Activated naive CD8-positive, alpha-beta T cell treated with anti-CD3 and anti-CD28 coated beads, Interleukin-2, amount 50 U/mL, for 24 hours (primary cell): ENCODE measurements around the gene SOX14.

Experiments
- ATAC-seq: fragments of 150-1000 bp; cut with Tn5 transposase; one replicate; pipeline ENCODE4 v1.10.0; 2021
- DNase-seq: peaks from one replicate; pipeline ENCODE4 v3.0.0; 2021
- H3K27ac Mint-ChIP-seq: one replicate; pipeline ENCODE4 v1.8.0; 2021; ENCODE audit warnings: mild to moderate bottlenecking, mixed read lengths
- H3K27me3 Mint-ChIP-seq: one replicate; pipeline ENCODE4 v1.8.0; 2021; ENCODE audit warnings: mixed read lengths
- H3K36me3 Mint-ChIP-seq: one replicate; pipeline ENCODE4 v1.8.0; 2021; ENCODE audit warnings: low read depth, mixed read lengths
- H3K4me1 Mint-ChIP-seq: one replicate; pipeline ENCODE4 v1.8.0; 2021; ENCODE audit warnings: mixed read lengths
- H3K4me3 Mint-ChIP-seq: one replicate; pipeline ENCODE4 v1.8.0; 2021; ENCODE audit warnings: mild to moderate bottlenecking, moderate library complexity, mixed read lengths
- H3K9me3 Mint-ChIP-seq: one replicate; pipeline ENCODE4 v1.8.0; 2021; ENCODE audit warnings: mixed read lengths

SOX14 gene

GRCh38 chr3:137772214-137772955 lies 8.3 kb downstream of the SOX14 start:
- Mint-ChIP-seq H3K4me1 (peaks cover 14% of the 10 kb centered on the region), H3K9me3 (no peaks in the 10 kb centered on the region), H3K36me3 (no peaks in the 10 kb centered on the region), H3K4me3 (no peak overlapping the region), H3K27ac (no peak overlapping the region), H3K27me3 (peaks cover 66% of the 10 kb centered on the region)
- DNase-seq (no peak), ATAC-seq (no peak)

GRCh38 chr3:137778941-137779340 lies 14.8 kb downstream of the SOX14 start:
- Mint-ChIP-seq H3K4me3 (no peak overlapping the region), H3K9me3 (no peaks in the 10 kb centered on the region), H3K36me3 (no peaks in the 10 kb centered on the region), H3K4me1 (no peaks in the 10 kb centered on the region), H3K27me3 (peaks cover 24% of the 10 kb centered on the region), H3K27ac (no peak overlapping the region)
- DNase-seq = no peak
- no peak for ATAC-seq

- Mint-ChIP-seq H3K27ac (no peak overlapping the region), H3K9me3 (no peaks in the 10 kb centered on the region), H3K4me1 (no peaks in the 10 kb centered on the region), H3K4me3 (no peak overlapping the region), H3K36me3 (no peaks in the 10 kb centered on the region), H3K27me3 (peaks cover 2% of the 10 kb centered on the region)
- no peak for ATAC-seq
- DNase-seq = no peak
These were observed 23.4 kb downstream of the SOX14 start for GRCh38 chr3:137787529-137787928.

GRCh38 chr3:137789236-137789635 lies 25.1 kb downstream of the SOX14 start:
- Mint-ChIP-seq H3K4me1 (no peaks in the 10 kb centered on the region), H3K27me3 (peaks cover 5% of the 10 kb centered on the region), H3K9me3 (no peaks in the 10 kb centered on the region), H3K27ac (no peak overlapping the region), H3K4me3 (no peak overlapping the region), H3K36me3 (no peaks in the 10 kb centered on the region)
- DNase-seq = no peak
- no peak for ATAC-seq

- Mint-ChIP-seq H3K27me3 (peaks cover 10% of the 10 kb centered on the region), H3K36me3 (no peaks in the 10 kb centered on the region), H3K4me1 (no peaks in the 10 kb centered on the region), H3K9me3 (no peaks in the 10 kb centered on the region), H3K27ac (no peak overlapping the region), H3K4me3 (no peak overlapping the region)
- DNase-seq = peak; percentile 5
- no peak for ATAC-seq
These were observed 28.6 kb downstream of the SOX14 start for GRCh38 chr3:137792626-137793271.

- DNase-seq = no peak
- no peaks in the 10 kb centered on the region for H3K36me3 Mint-ChIP-seq
- no peak overlapping the region for H3K4me3 Mint-ChIP-seq
- peaks cover 13% of the 10 kb centered on the region for H3K27me3 Mint-ChIP-seq
- H3K4me1 Mint-ChIP-seq = no peaks in the 10 kb centered on the region
- no peak for ATAC-seq
- H3K27ac Mint-ChIP-seq = no peak overlapping the region
- H3K9me3 Mint-ChIP-seq = no peaks in the 10 kb centered on the region
These were observed 32.9 kb downstream of the SOX14 start for GRCh38 chr3:137796993-137797392.

GRCh38 chr3:137803215-137803614 lies 39.1 kb downstream of the SOX14 start:
- H3K4me1 Mint-ChIP-seq = no peaks in the 10 kb centered on the region
- ATAC-seq = no peak

GRCh38 chr3:137807998-137808397 lies 43.9 kb downstream of the SOX14 start:
- Mint-ChIP-seq H3K4me3 (no peak overlapping the region), H3K9me3 (peaks cover 8% of the 10 kb centered on the region), H3K27me3 (peaks cover 9% of the 10 kb centered on the region), H3K36me3 (no peaks in the 10 kb centered on the region), H3K27ac (no peak overlapping the region), H3K4me1 (no peaks in the 10 kb centered on the region)
- DNase-seq (no peak), ATAC-seq (no peak)

More at GRCh38 chr3:137803215-137803614, 39.1 kb downstream of the SOX14 start:
- H3K36me3 Mint-ChIP-seq = no peaks in the 10 kb centered on the region
- H3K27me3 Mint-ChIP-seq = peaks cover 4% of the 10 kb centered on the region
- no peak overlapping the region for H3K27ac Mint-ChIP-seq
- H3K9me3 Mint-ChIP-seq = peaks cover 8% of the 10 kb centered on the region
- no peak overlapping the region for H3K4me3 Mint-ChIP-seq
- no peak for DNase-seq

GRCh38 chr3:137809509-137809908 lies 45.4 kb downstream of the SOX14 start:
- Mint-ChIP-seq H3K27ac (no peak overlapping the region), H3K4me1 (no peaks in the 10 kb centered on the region), H3K36me3 (no peaks in the 10 kb centered on the region), H3K4me3 (no peak overlapping the region), H3K27me3 (peaks cover 9% of the 10 kb centered on the region), H3K9me3 (peaks cover 8% of the 10 kb centered on the region)
- DNase-seq = no peak
- ATAC-seq = no peak

GRCh38 chr3:137812023-137812422 lies 47.9 kb downstream of the SOX14 start:
- Mint-ChIP-seq H3K36me3 (no peaks in the 10 kb centered on the region), H3K27ac (no peak overlapping the region), H3K4me1 (no peaks in the 10 kb centered on the region), H3K4me3 (no peak overlapping the region), H3K27me3 (peaks cover 12% of the 10 kb centered on the region), H3K9me3 (no peaks in the 10 kb centered on the region)
- ATAC-seq (no peak), DNase-seq (no peak)

GRCh38 chr3:137815251-137815650 lies 51.1 kb downstream of the SOX14 start:
- H3K36me3 Mint-ChIP-seq = no peaks in the 10 kb centered on the region
- no peak for ATAC-seq

More at GRCh38 chr3:137815251-137815650, 51.1 kb downstream of the SOX14 start:
- no peak for DNase-seq
- no peaks in the 10 kb centered on the region for H3K4me1 Mint-ChIP-seq
- H3K27me3 Mint-ChIP-seq = peaks cover 13% of the 10 kb centered on the region
- H3K9me3 Mint-ChIP-seq = no peaks in the 10 kb centered on the region
- H3K27ac Mint-ChIP-seq = no peak overlapping the region
- no peak overlapping the region for H3K4me3 Mint-ChIP-seq
